ENCODE data around the gene RDH5.

Gene RDH5

DNA sequence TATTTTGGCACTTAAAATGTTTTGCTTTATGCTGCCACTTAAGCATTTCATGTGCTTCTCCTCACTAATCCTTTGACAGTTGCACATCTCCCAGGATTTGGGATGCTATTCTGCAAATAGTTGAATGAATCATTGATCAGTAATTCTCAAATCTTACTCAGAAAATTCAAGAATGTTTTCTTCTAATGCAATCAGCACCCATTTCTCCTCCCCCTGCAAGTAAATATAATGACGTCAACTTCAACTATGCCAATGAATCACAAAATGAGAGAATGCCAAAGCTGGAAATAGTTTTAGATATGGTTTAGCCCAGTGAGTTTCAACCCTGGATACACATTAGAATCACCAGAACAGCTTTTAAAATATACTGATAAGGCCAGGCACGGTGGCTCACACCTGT lies 6.5 kb upstream of the RDH5 start:
- no peak for DNase-seq

DNA sequence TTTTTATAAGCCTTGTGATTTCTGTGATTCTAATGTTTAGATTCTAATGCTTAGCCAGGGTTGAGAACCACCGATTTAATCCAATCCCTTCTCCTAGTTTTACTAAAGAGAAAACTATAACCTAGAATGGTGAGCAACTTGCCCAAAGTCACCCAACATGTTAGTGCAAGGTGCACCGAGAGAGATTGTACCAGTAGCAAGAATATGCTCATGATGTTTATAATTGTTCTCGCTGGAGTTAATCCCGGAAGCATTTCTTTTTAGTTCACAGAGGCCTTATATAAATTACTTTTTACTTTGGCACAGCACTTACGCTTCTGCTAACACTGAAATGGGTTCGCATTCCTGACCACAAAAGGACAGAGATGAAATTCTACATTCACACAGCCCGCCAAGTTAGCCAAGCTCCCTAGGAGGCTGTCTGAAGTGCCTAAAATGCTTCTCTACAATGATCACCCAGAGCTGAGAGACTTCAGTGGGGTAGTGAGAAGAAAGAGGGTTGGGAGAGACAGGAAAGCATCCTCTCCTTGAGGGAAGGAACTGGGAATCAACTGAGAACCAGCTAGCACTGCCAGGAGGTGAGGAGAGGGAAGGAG lies 4.9 kb upstream of the RDH5 start:
- no peak for DNase-seq

- DNase-seq = peak; percentile 77
Observed at GRCh38 chr12:55715833-55716581, 4.2 kb upstream of the RDH5 start, which contains the start of gene BLOC1S1. TSS of gene BLOC1S1 (plus strand) at chr12:55716046. CDS start at chr12:55716052, 6 bp downstream.

DNA sequence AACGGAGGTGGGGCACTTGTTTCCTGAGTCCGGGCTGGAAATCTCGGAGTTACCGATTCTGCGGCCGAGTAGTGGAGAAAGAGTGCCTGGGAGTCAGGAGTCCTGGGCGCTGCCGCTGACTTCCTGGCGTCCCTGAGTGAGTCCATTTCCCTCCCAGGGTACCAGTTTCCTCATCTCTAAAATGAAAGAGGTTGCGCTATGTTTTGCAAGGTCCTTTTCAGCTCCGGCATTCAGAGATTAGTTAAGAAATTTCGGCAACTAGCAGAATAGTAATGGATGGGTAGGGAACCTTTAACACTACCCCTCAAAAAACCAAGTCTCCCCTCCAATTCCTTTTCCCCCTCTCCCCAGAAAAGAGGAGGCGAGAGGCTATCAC lies 3.6 kb upstream of the RDH5 start:
- no peak for DNase-seq

GRCh38 chr12:55717011-55718007 lies 2.9 kb upstream of the RDH5 start:
- no peak for DNase-seq

DNA sequence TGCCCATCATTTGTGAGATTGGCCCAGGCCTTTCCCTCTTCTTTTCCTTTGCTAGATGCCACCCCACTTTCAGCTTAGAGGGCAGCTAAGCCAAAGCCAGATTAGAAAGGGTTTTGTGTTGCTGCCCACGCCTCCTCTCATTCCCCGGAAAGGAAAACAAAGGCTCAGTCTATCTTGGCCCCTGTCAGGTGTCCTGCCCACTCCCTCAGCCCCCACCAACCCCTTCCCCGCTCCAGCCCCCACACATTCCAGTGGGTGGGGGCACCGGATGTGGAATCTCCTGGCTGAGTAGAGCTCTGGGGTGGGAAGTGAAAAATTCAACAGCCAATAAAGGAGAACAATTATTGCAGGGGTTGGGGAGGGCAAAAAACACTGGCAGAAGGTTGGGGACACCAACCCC lies 2.2 kb upstream of the RDH5 start:
- DNase-seq = no peak

GRCh38 chr12:55718624-55719275 lies 1.4 kb upstream of the RDH5 start:
- DNase-seq = no peak

DNA sequence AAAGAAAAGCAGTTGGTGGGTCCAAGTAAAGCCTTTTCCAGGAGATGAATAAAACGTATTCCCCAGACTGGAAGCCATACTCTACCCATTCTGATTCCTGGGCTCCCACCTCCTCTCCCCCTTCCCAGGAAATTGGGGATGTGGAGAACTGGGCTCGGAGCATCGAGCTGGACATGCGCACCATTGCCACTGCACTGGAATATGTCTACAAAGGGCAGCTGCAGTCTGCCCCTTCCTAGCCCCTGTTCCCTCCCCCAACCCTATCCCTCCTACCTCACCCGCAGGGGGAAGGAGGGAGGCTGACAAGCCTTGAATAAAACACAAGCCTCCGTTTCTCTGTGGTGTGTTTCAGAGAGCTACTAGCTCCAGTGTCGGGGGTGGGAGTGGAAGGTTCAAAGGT lies 822 bp upstream of the RDH5 start:
- no peak for DNase-seq

GRCh38 chr12:55720894-55721444 lies 776 bp downstream of the RDH5 start:
- no peak for DNase-seq

DNA sequence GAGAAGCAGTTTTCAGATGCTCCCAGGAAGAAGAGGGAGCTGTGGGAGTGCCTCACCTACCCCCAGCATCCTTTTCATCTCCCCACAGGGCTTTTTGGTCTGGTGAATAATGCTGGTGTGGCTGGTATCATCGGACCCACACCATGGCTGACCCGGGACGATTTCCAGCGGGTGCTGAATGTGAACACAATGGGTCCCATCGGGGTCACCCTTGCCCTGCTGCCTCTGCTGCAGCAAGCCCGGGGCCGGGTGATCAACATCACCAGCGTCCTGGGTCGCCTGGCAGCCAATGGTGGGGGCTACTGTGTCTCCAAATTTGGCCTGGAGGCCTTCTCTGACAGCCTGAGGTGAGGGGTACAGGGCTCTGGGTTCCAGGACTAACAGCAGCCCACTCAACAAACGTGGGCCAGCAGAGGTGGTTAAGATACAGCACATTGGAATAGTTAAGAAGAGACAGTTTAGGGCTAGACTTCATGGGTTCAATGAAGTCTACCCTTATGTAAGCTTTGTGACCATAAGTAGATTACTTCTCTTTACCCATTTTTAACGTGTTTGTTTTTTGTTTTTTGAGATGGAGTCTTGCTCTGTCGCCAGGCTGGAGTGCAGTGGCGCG lies 1.5 kb downstream of the RDH5 start:
- no peak for DNase-seq

GRCh38 chr12:55722948-55723347 lies 2.8 kb downstream of the RDH5 start:
- DNase-seq = no peak

DNA sequence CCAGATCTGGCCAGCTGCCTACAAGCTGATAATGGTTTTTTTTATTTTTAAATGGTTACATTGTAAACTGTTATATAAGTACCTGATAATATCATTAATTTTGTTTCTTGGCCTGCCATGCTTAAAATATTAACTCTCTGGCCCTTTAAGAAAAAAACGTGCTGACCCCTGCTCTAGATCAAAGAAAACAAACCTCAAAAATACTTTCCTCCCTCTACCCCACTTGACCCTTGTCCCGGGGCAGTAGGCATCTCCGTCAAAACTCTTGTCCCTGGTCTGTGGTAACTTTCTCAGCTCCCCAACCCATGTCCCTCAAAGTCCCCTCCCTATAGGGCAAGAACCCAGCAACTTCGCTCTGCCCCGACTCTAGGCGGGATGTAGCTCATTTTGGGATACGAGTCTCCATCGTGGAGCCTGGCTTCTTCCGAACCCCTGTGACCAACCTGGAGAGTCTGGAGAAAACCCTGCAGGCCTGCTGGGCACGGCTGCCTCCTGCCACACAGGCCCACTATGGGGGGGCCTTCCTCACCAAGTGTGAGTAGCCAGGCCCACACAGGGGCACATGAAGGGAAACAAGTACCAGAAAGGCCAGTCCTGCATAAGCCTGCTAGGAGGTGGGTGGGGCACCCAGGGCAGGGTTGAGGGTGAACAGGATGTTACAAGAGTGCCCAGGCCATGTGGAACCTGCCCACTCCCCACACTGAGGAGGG lies 3.5 kb downstream of the RDH5 start:
- DNase-seq = no peak

DNA sequence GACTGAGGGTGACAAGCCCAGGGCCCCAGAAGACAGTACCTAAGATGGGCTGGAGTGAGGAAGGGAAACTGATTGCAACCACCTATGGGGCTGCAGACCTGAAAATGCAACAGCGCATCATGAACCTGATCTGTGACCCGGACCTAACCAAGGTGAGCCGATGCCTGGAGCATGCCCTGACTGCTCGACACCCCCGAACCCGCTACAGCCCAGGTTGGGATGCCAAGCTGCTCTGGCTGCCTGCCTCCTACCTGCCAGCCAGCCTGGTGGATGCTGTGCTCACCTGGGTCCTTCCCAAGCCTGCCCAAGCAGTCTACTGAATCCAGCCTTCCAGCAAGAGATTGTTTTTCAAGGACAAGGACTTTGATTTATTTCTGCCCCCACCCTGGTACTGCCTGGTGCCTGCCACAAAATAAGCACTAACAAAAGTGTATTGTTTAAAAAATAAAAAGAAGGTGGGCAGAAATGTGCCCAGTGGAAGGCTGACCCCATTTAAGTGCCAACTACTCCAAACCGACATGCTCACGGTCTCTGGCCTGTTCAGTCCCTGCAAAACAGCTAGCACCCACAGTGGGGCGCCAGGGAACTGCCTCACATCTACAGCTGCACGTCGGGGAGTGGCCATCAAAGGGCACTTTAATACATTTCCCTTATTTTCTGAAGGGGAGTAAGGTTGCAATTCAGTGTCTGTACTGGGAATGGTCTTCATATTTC lies 4.2 kb downstream of the RDH5 start:
- DNase-seq = no peak

DNA sequence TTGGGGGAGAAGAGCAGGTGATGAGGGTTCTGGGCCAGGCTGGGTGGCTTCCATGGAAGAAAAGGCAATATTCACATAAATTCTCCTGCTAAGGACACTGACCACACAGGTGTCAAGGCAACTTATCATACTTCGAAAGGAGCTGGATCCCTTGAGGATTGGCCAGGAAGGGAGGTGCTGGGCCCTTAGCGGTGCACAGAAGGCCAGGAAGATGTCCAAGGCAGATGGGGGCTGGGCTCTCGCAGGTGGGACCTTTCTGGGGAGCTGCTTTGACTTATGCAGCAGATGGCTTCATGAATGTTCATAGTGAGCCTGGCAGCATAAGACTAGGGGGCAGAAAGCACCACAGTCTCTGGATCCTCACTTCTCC lies 4.7 kb downstream of the RDH5 start:
- DNase-seq = no peak

GRCh38 chr12:55725556-55725955 lies 5.4 kb downstream of the RDH5 start:
- DNase-seq = no peak

GRCh38 chr12:55726971-55727370 lies 6.8 kb downstream of the RDH5 start:
- DNase-seq = no peak

DNA sequence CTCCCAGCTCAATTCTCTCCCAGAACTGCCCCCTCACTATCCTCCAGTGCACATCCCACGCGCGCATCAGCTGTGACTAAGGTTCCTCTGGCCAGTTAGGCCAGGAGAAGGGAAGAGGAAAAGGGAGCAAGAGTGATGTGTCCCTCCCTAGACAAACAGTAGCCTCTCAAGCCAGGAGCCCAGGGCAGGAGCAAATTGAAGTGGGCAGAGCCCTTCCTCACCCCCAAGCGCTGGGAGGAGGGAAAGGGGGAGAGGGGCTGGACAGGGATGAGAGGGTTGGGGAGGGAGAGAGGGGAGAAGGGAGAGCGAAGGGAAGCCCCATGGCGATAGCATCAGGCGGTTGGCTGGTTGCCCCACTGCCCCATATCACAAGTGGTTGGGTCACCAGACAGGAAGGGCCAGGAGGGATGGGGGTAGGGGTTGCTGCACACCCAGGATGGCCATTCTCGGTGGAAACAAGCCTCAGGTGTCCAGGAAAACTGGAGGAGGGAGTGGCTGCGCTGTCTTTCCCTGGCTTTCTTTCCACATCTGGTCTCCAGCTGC lies 7.5 kb downstream of the RDH5 start:
- no peak for DNase-seq

- DNase-seq = no peak
Observed at GRCh38 chr12:55728186-55728938, 8.2 kb downstream of the RDH5 start.

DNA sequence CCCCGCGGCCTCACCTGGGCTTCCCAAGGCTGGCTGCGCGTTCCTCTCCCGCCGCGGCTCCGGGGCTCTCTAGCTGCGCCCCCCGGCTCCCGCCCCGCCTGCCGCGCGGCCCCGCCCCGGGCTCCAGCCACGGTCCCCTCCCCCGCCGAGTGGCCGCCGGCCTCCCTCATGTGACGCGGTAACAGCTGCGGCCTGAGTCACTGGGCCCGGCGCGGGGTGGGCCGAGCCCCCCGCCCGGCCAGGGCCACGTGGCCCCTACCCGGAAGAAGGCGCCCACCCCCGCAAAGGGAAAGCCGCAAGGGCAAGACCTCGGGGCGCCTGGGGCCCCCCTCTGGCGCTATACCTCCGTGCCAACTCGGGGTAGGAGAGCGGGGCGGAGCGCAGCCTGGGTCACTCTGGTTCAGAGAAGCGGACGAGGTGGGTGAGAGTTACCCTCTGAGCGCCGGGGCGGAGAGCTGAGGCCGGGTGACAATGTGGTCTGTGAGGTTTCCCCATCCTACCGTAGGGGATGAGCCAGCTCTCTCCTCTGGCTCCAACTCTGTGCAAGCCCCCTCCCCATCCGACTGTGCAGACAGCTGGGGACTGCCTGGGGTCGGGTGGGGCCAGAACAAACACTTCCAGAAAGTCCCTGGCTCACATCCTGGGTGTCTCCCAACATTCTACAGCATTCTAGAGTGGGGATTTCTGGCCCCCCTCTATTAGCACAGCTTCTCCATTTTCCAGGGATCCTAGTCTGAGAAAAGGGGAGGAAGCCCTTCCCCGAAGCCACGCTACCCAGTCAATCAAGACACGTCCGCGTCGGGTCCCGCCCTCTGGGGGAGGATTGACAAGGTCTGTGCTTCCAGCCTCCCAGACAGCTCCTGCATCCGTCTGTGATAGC lies 9.0 kb downstream of the RDH5 start, which contains the start of gene CD63:
Gene CD63, minus strand, starts transcription at position 71 of the 880 bp plus-strand sequence. CDS start 668 bp downstream, outside the sequence.
- no peak for DNase-seq

All from NCI-H1417 treated with DMSO at 0.1 percent for 48 hours (cell line).